K562 (cell line): ENCODE results near the gene FGFRL1. TPM values are rescaled to one million over a fixed set of nuclear protein-coding genes. Genes with fewer than 3 reads are reported as not detected.

Experiments
- ARID2 ChIP-seq: fragments of 450-650 bp; IDR thresholded peaks from 2 replicates; pipeline ENCODE4 v1.6.1; 2017; ENCODE audit warnings: antibody characterized with exemption, mild to moderate bottlenecking
- EGR1 ChIP-seq: fragments of 450-650 bp; conservative IDR thresholded peaks from 2 replicates; pipeline ENCODE4 v1.6.1; 2017; ENCODE audit warnings: mild to moderate bottlenecking
- MTA1 ChIP-seq: fragments of 450-650 bp; IDR thresholded peaks from 2 replicates; pipeline ENCODE4 v1.6.1; 2017; ENCODE audit warnings: borderline replicate concordance
- NFXL1 ChIP-seq: fragments of 450-650 bp; formaldehyde crosslinking; IDR thresholded peaks from 2 replicates; pipeline ENCODE4 v1.4.0; 2021; ENCODE audit warnings: mild to moderate bottlenecking
- PHF8 ChIP-seq: fragments of 200-600 bp; sonication (generic); IDR thresholded peaks from 2 replicates; pipeline ENCODE4 v1.6.1; 2012; ENCODE audit warnings: mixed run types, mild to moderate bottlenecking, inconsistent platforms, low read length, moderate library complexity, borderline replicate concordance
- RREB1 ChIP-seq: fragments of 250-450 bp; sonication (Bioruptor Pico); IDR thresholded peaks from 2 replicates; pipeline ENCODE4 v1.4.0; 2020
- TOE1 ChIP-seq, 2 experiments: fragments of 450-650 bp in 1 of 2; sonication (generic) in 1 of 2; formaldehyde crosslinking in 1 of 2; IDR thresholded peaks; 2 replicates each; pipeline versions ENCODE4 v1.7.1 to v1.8.0; 2016 to 2022; ENCODE audit warnings: borderline replicate concordance in 2 of 2, mild to moderate bottlenecking in 2 of 2, antibody characterized with exemption in 1 of 2, inconsistent platforms in 1 of 2, low read depth in 1 of 2, missing genetic modification reagents in 1 of 2, moderate library complexity in 1 of 2
- TRIM24 ChIP-seq, 2 experiments: fragments of 450-650 bp; IDR thresholded peaks; 2 replicates each; pipeline ENCODE4 v1.6.1; 2016
- ZBTB40 ChIP-seq, 2 experiments: fragments of 450-650 bp in 1 of 2; sonication (generic) in 1 of 2; formaldehyde crosslinking in 1 of 2; IDR thresholded peaks; 2 replicates each; pipeline versions ENCODE4 v1.7.1 to v1.9.0; 2016 to 2022; ENCODE audit warnings: inconsistent platforms in 1 of 2, mild to moderate bottlenecking in 1 of 2, missing genetic modification reagents in 1 of 2
- polyA plus RNA-seq, 8 experiments: library from polyadenylated mRNA; depleted of rRNA in 4 of 8; stranded (reverse) in 5 of 8; unstranded in 3 of 8; fragments of >200 nt; fragmentation: Nextera tagmentation in 2 of 8; fragmentation: Illumina TruSeq in 1 of 8; extraction: Ambion mirVana in 2 of 8; extraction: Trizol in 1 of 8; gene quantifications; 2 replicates each; pipeline versions ENCODE4 v1.2.1 to v1.2.3, GENCODE V29; 2011 to 2014; ENCODE audit warnings: inconsistent platforms in 1 of 8, missing spikeins in 1 of 8
- total RNA-seq, 7 experiments: library from RNA; depleted of rRNA in 6 of 7; stranded (reverse); fragments of >200 nt in 6 of 7; fragmentation: Illumina TruSeq in 2 of 7; extraction: Trizol in 2 of 7; gene quantifications; 2 replicates each; pipeline versions ENCODE4 v1.2.1 to v1.2.3, GENCODE V29; 2011 to 2021; ENCODE audit warnings: low replicate concordance in 1 of 7

The FGFRL1 gene
- total and polyA plus RNA-seq, 9 of the 15 experiments (the other 6 are each of a cell fraction or from before 2014, with no cell fraction given): 0.34 to 49.9 (median 14.6) TPM

DNA sequence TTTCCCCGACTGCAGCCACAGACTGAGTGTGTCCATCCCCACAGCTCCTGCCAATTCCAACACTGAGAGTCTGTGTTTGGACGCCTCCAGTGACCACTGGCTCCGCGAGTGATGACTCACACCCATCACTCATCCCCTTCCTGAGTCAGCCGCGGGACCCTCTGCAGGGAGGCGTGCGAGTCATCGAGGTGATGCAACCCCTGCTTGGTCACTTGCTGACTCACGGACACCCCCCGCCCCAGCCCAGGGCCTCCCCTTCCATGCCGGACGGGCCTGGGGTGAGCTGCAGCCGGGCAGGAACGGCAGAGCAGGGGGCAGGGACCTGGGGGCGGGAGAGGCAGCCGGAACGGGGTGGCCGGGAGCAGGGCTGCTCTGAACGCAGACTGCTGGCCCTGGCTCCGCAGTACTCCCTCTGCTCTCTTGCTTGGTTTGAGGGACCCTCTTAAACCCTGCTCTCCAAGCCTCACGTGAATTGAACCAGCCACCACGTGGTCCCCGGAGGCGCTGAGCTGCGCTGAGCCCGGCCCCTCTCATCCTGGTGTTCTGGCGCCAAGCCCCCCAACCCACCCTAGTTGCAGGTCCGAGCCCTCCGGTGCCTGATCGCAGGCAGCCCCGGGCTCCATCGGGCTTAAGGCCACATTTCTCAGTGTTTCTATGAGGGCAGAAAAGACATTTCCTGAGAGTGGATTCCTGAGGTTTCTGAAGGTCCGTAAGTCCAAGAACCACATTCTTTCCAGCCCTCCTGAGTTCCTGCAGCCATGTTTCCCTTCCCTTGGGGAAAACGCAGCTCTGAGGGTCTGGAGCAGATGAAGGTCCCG is 32.4 kb downstream of the FGFRL1 start (continued):
- TF ChIP-seq RREB1 (CRISPR knock-in tag) (no peak), MTA1 (peak; percentile 86), TOE1 (IDR thresholded peaks at IDR 0.05; ENCODE audit: borderline replicate concordance) (peak; percentile 77), TOE1 (CRISPR knock-in tag; IDR thresholded peaks at IDR 0.05; ENCODE audit: borderline replicate concordance, low read depth) (no peak), NFXL1 (CRISPR knock-in tag) (peak; percentile 50; the same call in 1 of the 2 replicates), PHF8 (peak; percentile 55; the same call in 1 of the 2 replicates), ZBTB40 (IDR thresholded peaks at IDR 0.05) (0 out of 2 replicates have a peak, but pooled peaks have one; percentile 47), ZBTB40 (CRISPR knock-in tag; IDR thresholded peaks at IDR 0.05) (no peak; the same call in 1 of the 2 replicates), EGR1 (peak; percentile 87), ARID2 (no peak), TRIM24 (IDR thresholded peaks at IDR 0.05) (peak; percentile 97 to 98)
